NCI-H69 (cell line): ENCODE data around the gene TCHHL1.

Source experiments
- DNase-seq: peaks from one replicate; lab custom pipeline; 2025; lab: John Stamatoyannopoulos, UW

TCHHL1 gene

DNA sequence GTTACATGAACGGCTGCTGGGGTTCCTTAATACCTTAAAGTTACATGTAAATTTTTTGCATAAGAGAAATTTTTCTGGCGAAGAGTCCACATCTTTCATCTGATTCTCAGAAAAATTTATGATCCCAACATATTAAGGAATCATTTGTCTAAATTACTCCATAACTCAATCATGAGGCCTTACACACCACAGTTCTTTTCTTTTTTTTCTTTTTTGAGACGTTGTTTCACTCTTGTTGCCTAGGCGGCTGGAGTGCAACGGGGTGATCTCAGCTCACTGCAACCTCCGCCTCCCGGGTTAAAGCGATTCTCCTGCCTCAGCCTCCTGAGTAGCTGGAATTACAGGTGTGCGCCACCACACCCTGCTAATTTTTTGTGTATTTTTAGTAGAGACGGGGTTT is 50.0 kb downstream of the TCHHL1 start:
- DNase-seq, result no peak

DNA sequence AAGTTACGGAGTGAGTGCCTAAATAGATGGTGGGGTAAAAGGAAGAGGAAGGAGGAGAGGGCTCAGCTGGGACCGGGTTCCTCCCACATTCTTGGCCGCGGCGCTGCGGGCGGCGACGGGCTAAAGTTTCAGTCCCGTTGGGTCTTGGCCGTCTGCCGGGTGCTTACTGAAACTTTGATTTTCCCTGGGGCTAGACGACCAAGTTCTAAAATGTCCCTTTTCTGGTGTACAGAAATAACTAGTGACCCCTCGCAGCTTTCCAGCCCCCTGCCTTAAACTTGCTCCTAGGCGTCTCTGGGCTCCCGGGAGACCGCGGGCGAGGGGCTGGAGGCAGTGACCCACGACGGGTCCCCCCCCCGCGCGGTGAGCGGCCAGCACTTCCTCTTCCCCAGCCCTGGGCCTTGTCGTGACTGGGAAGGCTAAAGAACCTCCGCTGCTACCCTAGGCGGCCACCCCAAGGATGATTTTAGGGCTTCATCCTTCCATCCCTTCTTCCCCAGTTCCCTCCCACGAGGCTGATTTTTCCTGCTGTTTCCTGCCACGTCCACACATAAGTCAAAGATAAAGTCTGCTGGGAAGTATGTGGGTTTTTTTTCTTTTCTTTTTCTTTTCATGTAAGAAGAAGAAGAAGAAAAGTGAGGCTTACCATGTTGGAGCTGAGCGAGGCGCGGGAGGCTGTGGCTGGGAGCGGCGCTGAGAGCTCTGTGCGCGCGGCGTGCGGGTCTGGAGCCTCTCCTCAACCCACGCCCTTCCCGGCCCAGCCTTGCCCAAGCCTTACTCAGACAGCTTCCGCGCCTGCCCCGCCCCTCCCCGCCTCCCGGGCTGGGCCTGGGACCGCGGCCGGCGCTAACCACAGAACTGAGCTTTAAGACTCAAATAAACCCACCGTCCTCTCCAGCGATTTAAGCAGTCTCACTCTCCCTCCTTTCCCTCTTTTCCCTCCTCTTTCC is 52.3 kb downstream of the TCHHL1 start, which contains the start of gene S100A11:
Gene S100A11, minus strand, starts transcription at position 738 of the 950 bp plus-strand sequence. Its CDS starts 89 bp downstream, at position 649.
- peak; percentile 87 for DNase-seq

DNA sequence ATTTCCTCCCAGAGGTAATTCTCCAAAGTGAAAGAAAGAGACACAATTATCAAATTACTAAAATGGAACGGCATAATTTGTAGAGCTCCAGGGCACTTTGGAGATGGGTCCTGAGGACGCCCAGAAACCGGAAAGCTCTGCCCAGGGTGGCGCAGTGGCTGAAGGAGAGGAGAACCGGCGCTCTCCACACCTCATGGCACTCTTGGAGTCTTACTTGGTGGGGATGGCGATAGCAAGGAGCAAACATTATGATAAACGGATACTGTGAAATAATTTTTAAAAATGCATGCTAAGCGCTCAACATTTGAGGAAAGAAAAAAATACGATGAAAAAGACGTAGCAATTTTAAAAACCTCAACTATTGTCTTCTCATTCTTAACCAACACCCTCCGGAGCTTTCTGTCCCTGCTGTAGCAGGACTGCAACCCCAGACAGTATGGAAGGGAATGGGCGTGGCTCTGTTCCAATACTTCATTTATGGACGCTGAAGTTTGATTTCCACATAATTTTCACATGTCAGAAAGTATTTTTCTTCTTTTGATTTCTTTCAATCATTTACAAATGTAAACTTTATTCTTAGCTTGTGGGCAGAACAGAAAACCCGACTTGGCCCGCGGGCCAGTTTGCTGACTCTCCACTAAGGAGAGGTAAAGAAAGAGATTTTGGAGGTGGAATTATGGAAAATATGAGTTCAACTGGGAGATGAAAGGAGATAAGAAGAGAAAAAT is 53.2 kb downstream of the TCHHL1 start:
- DNase-seq, result peak; percentile 59

DNA sequence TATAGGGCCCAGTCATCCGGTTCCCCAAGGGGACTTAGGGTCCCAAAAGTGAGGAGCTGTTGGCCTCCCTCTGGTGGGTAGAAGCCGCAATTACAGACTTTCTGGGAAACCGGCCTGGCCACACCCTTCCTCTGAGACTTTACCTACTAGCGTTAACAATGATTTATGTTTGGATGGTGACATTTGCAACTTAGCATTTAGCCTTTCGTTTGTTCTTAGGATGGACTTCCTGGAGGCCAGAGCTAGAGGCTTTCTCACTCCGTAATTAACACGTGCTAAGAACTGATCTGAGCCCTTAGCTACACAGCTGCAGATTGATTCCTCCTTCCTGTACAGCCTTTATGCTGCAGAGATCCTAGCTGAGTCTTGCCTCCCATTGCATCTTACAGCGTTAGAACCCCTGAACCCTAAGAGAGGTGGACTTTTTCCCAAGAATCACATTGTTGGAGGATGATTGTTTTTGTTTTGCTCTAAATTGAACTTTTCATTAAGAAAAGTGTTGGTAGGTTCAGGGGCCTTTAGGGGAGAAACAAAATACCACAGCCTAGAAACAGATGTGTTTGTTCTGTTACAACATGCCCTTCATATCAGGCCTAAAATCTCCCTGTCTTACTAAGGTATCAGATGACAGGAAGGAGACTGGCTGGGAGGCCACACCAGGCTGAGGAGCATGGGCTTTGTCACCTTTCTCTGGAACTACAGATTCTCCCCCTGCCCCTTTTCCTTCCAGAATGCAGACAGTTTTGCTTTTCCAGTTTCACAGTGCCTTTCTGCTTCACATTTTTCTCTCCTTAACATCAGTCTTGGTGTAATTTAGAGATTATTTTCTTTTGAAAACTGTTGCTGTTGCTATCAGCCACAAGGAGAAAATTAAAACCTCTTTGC is 54.0 kb downstream of the TCHHL1 start:
- DNase-seq, result peak; percentile 90

DNA sequence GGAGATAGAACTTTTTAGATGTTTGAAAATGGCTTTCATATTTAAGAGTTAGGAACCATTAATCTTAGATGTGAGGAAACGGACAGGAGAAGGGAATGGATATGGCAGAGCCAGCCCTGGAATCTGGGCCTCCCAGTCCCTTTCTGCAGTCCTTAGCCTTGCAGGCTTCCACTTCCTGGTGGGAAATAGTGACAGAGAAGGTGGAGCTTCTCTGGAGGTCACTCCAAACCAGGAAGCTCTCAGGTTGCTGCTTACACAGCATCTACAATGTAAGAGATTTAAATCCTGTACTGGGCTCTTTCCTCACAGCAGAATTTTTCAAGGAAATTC is 54.6 kb downstream of the TCHHL1 start:
- DNase-seq, result no peak
